NCI-H748 treated with DMSO at 0.1 percent for 48 hours (cell line): ENCODE results near the gene FBLIM1.

Source experiments
- DNase-seq: peaks from one replicate; lab custom pipeline; 2025; lab: John Stamatoyannopoulos, UW

The FBLIM1 gene, protein sequence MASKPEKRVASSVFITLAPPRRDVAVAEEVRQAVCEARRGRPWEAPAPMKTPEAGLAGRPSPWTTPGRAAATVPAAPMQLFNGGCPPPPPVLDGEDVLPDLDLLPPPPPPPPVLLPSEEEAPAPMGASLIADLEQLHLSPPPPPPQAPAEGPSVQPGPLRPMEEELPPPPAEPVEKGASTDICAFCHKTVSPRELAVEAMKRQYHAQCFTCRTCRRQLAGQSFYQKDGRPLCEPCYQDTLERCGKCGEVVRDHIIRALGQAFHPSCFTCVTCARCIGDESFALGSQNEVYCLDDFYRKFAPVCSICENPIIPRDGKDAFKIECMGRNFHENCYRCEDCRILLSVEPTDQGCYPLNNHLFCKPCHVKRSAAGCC

DNA sequence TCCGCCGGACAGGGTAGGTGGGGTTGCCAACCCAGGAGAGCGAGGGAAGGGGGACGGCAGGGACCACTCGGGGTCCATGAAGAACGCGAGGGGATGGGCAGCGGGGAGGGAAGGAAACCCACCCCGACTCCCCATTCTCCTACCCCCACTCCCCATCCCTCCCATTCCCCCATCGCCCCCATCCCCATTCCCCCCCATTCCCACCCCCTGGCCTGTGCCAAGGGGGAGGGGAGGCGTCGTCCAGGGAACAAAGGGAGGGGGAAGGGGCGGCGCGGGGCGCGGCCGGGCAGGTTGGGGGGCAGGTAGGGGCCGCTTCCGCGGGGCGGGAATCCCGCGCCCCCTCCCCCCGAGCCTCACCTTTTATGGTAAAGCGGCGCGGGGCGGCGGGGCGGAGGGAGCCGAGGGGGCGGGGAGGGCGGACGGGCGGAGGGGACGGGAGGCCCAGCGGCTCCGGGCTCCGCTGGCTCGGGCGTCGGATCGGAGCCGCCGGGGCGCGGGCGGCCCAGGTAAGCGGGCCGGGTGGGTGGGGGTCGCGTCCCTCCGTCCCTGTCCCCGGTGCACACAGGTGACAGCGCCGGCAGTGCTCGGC is at the start of gene FBLIM1:
Gene FBLIM1, plus strand, starts transcription at position 453 of the 589 bp plus-strand sequence. CDS start 6,189 bp downstream, outside the sequence.
- no peak for DNase-seq

DNA sequence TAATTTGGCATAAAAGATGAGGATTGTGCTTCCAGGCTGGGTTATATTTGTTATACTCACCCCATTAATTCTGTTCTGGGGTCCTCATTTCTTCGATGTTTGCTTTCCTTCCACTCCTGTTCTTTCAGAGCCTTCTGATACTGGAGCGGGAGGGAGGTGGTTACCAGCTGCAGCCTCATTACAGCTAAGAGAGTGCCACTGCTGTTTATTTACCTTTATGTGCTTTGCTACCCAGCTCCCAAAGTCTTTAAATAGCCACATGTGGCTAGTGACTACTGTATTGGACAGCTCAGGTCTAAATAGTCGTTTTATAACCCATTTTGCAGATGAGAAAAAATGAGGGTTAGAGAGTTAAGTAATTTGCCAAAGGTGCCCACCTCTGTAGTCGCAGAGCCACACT is 49.4 kb upstream of the FBLIM1 start:
- DNase-seq, result no peak

GRCh38 chr1:15712168-15712567 is 46.4 kb upstream of the FBLIM1 start:
- no peak for DNase-seq

DNA sequence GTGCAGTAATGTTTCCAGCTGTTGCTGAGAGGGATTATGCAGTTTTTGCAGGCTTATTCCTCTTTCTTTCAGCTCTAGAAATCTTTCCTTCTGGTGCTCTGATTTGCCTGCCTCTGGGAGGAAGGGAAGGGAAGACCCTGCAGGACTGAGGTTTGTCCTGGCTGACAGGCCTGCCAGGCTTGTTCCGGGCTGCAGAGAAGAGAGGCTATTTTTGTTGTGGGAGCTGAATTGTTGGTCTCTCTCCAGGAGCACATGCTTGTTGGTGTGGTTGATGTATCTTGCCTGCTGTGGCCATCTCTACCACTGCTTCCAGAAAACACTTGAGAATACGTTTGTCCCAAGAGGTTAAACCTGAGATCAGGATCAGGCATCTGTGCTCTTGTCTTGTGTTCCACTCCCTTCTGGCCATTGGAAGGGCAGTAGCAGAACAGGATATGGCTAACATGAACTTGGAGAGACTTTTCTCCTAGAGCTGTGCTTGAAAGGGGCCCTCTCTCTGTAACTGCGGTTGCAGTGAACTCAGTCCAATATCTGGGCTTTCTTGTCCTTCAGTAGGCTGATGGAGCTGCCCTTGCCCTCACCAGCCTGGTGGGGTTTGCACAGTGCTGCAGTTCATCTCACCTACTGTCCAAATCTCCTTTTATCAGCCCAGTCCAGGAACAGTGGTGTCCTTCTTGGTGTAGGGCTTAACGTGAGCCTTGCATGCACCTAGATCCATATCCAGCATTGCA is 44.0 kb upstream of the FBLIM1 start:
- no peak for DNase-seq

- DNase-seq, result no peak
These were observed 41.0 kb upstream of the FBLIM1 start for GRCh38 chr1:15717418-15718125.

- DNase-seq, result no peak
These were observed 40.4 kb upstream of the FBLIM1 start for GRCh38 chr1:15718199-15718601.

GRCh38 chr1:15719381-15720120 is 39.0 kb upstream of the FBLIM1 start:
- DNase-seq, result no peak

DNA sequence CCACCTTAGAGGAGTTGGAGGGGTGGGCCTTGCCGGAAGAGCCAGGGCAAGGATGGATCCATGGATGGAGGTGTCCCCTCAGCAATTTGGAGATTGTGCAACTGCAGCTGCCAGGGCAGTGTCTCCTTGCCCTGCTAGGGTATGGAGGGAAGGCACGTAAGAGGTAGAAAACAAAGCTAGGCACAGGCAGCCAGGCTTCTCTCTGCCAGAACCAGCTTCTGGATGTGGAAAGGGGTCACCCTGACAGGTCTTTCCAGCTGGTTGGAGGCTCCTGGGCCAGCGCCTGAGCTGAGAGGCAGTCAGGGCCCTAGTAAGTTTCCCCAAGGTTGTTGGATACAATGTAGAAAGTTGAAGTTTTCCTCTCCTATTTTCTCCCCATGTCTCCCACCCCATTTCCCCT is 37.7 kb upstream of the FBLIM1 start:
- no peak for DNase-seq

DNA sequence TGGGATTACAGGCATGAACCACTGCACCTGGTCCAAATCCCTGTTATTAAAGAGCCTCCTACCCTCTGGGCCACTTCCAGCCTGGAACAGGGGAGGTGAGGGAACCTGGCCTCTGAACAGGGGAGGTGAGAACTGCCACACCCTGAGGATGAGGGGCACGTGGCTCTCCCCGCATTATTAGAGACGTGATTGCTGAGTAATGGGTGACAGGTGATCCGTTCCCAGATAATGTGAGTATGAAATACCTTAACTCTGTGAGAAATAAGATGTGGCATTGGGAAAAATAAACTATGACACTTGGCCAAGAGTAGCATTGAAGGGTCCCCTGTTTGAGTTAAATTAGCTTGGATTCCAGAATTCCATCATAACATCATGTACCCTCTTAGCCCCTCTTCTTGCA is 36.2 kb upstream of the FBLIM1 start:
- no peak for DNase-seq

GRCh38 chr1:15722836-15723532 is 35.6 kb upstream of the FBLIM1 start:
- no peak for DNase-seq

GRCh38 chr1:15723631-15724246 is 34.9 kb upstream of the FBLIM1 start:
- DNase-seq, result no peak

GRCh38 chr1:15724949-15725880 is 33.4 kb upstream of the FBLIM1 start:
- DNase-seq, result no peak

GRCh38 chr1:15726508-15726907 is 32.1 kb upstream of the FBLIM1 start:
- DNase-seq, result no peak

GRCh38 chr1:15727021-15727420 is 31.6 kb upstream of the FBLIM1 start:
- no peak for DNase-seq

DNA sequence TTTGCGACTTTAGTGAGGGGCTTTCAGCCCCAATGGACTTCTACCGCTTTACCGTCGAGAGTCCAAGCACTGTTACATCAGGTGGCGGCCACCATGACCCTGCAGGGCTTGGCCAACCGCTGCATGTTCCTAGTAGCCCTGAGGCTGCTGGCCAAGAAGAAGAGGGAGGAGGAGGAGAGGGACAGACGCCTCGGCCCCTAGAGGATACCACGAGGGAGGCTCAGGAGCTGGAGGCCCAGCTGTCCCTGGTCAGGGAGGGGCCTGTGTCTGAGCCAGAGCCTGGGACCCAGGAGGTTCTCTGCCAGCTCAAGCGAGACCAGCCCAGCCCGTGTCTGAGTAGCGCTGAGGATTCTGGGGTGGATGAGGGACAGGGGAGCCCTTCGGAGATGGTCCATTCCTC is 31.2 kb upstream of the FBLIM1 start:
- DNase-seq, result no peak

DNA sequence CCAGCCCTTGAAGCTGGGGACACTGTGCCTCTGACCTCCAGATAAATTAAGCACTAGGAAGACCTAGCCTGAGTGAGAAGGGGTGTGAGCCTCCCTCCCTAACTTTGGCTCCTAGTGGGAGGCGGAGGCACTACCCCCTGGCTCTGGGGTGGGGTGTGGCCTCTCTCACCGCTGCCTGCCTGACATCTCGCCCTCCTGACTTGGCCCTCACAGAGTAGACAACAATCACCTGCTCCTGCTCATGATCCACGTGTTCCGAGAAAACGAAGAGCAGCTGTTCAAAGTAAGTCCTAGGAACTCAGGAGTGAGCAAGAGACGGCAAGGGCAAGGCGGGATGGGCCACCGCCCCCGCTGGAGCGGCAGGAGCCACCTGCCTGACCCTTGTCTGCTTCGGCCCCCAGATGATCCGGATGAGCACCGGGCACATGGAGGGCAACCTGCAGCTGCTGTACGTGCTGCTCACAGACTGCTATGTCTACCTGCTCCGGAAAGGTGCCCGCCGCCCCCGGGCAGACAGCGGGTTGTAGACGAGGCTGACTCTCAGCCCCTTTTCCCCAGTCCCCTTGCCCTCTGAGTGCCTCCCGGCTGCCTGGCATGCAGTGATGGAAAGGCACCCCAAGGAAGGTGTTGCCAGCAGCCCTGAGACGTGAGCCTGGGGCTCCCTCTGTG is 30.6 kb upstream of the FBLIM1 start:
- no peak for DNase-seq

GRCh38 chr1:15728937-15729657 is 29.5 kb upstream of the FBLIM1 start:
- DNase-seq, result no peak

DNA sequence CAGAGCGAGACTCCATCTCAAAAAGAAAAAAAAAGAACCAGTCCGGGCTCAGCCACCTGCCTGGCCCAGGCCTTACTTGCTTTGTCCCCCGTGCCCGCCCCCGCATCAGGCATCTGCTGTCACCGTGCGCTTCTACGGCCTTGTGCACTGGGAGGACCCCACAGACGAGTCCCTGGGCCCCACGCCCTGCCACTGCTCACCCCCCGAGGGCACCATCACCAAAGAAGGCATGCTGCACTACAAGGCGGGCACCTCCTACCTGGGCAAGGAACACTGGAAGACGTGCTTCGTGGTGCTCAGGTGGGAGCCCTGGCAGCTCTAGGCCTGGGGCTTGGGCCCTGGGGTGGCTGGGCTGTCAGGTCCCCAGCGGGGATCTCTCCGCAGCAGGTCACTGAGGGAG is 28.2 kb upstream of the FBLIM1 start:
- no peak for DNase-seq
